Measurements from ENCODE around the gene CRACDL. TPM values are rescaled to one million over a fixed set of nuclear protein-coding genes. Genes with fewer than 3 reads are reported as not detected.

CRACDL gene
- polyA plus RNA-seq, 1 donor (not counting 4 experiments of a cell fraction or from before 2014, with no cell fraction given) = 1.6 TPM

DNA sequence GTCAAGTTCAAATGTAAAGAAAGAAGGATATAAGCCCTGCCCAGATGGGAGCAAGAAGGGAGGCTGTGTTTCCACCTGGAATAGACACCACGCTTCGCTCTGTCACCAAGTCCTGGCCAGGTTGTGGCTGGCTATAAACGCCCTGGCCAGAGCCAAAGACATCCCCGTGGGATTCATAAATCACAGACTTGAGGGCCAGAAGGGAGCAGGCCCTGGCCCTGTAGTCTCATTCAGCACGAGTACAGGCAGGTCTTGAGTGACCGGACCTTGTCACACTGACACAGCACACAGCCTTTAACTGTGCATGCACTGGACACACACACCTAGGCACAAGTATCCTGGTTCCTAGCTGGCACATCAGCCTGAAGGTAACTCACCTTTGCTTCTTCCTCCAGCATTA, 110.6 kb downstream of the CRACDL start:
- Histone ChIP-seq H3K4me2 (ENCODE audit: control insufficient read depth, extremely low read depth, insufficient read depth, low read depth, low read length) (no peak overlapping the region), H3K4me3 (ENCODE audit: control insufficient read depth in 2 of 3, extremely low read depth in 1 of 3, insufficient read depth in 2 of 3, low read depth in 1 of 3, low read length in 3 of 3) (no peak overlapping the region), H3K9me3 (ENCODE audit: control insufficient read depth, low read depth, low read length) (no peaks in the 10 kb centered on the region), H4K20me1 (ENCODE audit: control insufficient read depth, extremely low read depth, insufficient read depth, low read length) (no peaks in the 10 kb centered on the region), H3K9ac (ENCODE audit: control insufficient read depth, extremely low read depth, insufficient read depth, low read length) (no peak overlapping the region), H3K27ac (ENCODE audit: control insufficient read depth, insufficient read depth, low read length) (no peak overlapping the region), H3K79me2 (ENCODE audit: control insufficient read depth, insufficient read depth, low read length) (no peaks in the 10 kb centered on the region), H2AFZ (ENCODE audit: control insufficient read depth, low read length) (no peak overlapping the region), H3K36me3 (ENCODE audit: control insufficient read depth in 2 of 2, extremely low read depth in 1 of 2, insufficient read depth in 2 of 2, low read length in 2 of 2) (peaks cover 0 to 2% of the 10 kb centered on the region in 2 experiments), H3K27me3 (ENCODE audit: control insufficient read depth, extremely low read depth, insufficient read depth, low read length) (peaks cover 5% of the 10 kb centered on the region), H3K9me1 (ENCODE audit: control insufficient read depth, extremely low read depth, insufficient read depth, low read length) (no peaks in the 10 kb centered on the region), H3K4me1 (ENCODE audit: control insufficient read depth, extremely low read depth, insufficient read depth, low read length) (no peaks in the 10 kb centered on the region)
- no peak for DNase-seq (ENCODE audit: low read depth, low spot score)
- FAIRE-seq = no peak
- TF ChIP-seq, protein P1, sequence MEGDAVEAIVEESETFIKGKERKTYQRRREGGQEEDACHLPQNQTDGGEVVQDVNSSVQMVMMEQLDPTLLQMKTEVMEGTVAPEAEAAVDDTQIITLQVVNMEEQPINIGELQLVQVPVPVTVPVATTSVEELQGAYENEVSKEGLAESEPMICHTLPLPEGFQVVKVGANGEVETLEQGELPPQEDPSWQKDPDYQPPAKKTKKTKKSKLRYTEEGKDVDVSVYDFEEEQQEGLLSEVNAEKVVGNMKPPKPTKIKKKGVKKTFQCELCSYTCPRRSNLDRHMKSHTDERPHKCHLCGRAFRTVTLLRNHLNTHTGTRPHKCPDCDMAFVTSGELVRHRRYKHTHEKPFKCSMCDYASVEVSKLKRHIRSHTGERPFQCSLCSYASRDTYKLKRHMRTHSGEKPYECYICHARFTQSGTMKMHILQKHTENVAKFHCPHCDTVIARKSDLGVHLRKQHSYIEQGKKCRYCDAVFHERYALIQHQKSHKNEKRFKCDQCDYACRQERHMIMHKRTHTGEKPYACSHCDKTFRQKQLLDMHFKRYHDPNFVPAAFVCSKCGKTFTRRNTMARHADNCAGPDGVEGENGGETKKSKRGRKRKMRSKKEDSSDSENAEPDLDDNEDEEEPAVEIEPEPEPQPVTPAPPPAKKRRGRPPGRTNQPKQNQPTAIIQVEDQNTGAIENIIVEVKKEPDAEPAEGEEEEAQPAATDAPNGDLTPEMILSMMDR (optimal IDR thresholded peaks at IDR 0.05 in 1 of 3, IDR thresholded peaks at IDR 0.05 in 1 of 3, conservative IDR thresholded peaks at IDR 0.05 in 1 of 3; ENCODE audit: extremely low read depth in 1 of 3, insufficient read depth in 2 of 3, low read length in 3 of 3) = no peak
- no peak for TF ChIP-seq EZH2 (IDR thresholded peaks at IDR 0.05; ENCODE audit: low read length)
- dilution Hi-C loops (cut with MboI; ENCODE audit: extremely low pct_ligation_motif_present, low sequenced_read_pairs) = no loop called here

DNA sequence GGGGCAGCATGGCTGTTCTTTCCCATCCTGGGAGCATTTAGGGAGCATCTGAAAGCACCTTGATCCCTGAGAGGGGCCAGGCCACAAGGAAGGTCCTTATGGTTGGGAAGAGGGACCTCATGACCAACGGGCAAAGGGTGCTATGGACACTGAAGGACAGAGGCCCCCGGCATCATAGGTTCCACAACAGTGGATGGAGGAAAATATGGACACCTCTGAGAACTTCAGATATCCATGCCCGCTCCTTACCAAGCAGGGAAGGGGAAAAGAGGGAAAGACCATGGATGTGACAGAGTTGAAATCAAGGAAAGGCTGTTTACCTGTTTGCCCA, 111.0 kb downstream of the CRACDL start:
- H3K4me2 ChIP-seq (ENCODE audit: control insufficient read depth, extremely low read depth, insufficient read depth, low read depth, low read length) = no peak overlapping the region
- H3K9me3 ChIP-seq (ENCODE audit: control insufficient read depth, low read depth, low read length) = no peaks in the 10 kb centered on the region
- H4K20me1 ChIP-seq (ENCODE audit: control insufficient read depth, extremely low read depth, insufficient read depth, low read length) = no peaks in the 10 kb centered on the region
- dilution Hi-C loops (cut with MboI; ENCODE audit: extremely low pct_ligation_motif_present, low sequenced_read_pairs) = no loop called here
- H2AFZ ChIP-seq (ENCODE audit: control insufficient read depth, low read length) = no peak overlapping the region
- DNase-seq (ENCODE audit: low read depth, low spot score) (no peak), FAIRE-seq (no peak)
- H3K36me3 ChIP-seq (ENCODE audit: control insufficient read depth in 2 of 2, extremely low read depth in 1 of 2, insufficient read depth in 2 of 2, low read length in 2 of 2) = peaks cover 0 to 2% of the 10 kb centered on the region in 2 experiments
- no peaks in the 10 kb centered on the region for H3K4me1 ChIP-seq (ENCODE audit: control insufficient read depth, extremely low read depth, insufficient read depth, low read length)
- H3K27ac ChIP-seq (ENCODE audit: control insufficient read depth, insufficient read depth, low read length) = no peak overlapping the region
- peaks cover 5% of the 10 kb centered on the region for H3K27me3 ChIP-seq (ENCODE audit: control insufficient read depth, extremely low read depth, insufficient read depth, low read length)
- no peaks in the 10 kb centered on the region for H3K9me1 ChIP-seq (ENCODE audit: control insufficient read depth, extremely low read depth, insufficient read depth, low read length)
- no peak for TF ChIP-seq EZH2 (IDR thresholded peaks at IDR 0.05; ENCODE audit: low read length)
- no peaks in the 10 kb centered on the region for H3K79me2 ChIP-seq (ENCODE audit: control insufficient read depth, insufficient read depth, low read length)
- no peak overlapping the region for H3K4me3 ChIP-seq (ENCODE audit: control insufficient read depth in 2 of 3, extremely low read depth in 1 of 3, insufficient read depth in 2 of 3, low read depth in 1 of 3, low read length in 3 of 3)
- H3K9ac ChIP-seq (ENCODE audit: control insufficient read depth, extremely low read depth, insufficient read depth, low read length) = no peak overlapping the region

Data from keratinocyte (primary cell).